ENCODE data around the gene ZNRF1. TPM values are rescaled to one million over a fixed set of nuclear protein-coding genes. Genes with fewer than 3 reads are reported as not detected.

The ZNRF1 gene
- total RNA-seq, result 7.1 and 8.8 TPM in 2 replicates

DNA sequence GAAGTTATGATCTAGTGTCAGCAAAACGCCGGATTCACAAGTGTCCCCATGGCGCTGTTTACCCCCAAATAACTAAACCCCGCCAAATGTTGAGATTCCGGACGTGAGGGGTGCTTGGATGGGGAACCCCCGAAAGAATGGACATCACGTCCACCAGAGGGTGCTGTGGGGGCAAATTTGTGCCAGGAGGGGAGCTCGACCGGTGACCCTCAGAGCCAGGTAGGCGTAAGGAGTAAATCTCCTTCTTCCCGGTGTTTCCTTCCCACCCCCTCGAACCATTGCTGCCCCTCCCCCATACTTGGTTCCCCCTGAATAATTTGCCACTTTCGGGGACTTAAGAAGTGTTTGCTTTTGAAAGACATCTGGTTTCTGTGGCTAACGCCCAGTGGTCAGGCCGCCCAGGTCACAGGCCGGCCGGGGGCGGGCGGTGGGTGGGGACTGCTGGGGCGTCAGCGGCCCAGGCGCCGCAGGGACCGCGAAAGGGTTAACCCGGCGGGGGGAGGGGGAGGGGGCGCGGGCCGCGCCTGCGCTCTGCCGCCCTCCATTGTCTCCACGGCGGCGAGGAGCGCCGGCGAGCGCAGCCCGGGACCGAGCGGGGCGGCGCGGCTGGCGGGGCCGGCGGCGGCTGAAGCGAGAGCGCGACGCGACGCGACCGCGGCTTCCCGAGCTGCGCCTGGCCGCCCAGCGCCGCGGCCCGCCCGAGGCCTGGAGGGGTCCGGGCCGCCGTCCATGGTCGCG is at the start of gene ZNRF1:
Gene ZNRF1 (plus strand): TSS at position 544 of the 738 bp plus-strand sequence. CDS start 648 bp downstream, outside the sequence.

GRCh38 chr16:74984529-74985296 is 14.1 kb upstream of the ZNRF1 start, which contains the start of gene WDR59:
WDR59 (minus strand) TSS chr16:74985123; CDS start chr16:74985017, 106 bp downstream.

DNA sequence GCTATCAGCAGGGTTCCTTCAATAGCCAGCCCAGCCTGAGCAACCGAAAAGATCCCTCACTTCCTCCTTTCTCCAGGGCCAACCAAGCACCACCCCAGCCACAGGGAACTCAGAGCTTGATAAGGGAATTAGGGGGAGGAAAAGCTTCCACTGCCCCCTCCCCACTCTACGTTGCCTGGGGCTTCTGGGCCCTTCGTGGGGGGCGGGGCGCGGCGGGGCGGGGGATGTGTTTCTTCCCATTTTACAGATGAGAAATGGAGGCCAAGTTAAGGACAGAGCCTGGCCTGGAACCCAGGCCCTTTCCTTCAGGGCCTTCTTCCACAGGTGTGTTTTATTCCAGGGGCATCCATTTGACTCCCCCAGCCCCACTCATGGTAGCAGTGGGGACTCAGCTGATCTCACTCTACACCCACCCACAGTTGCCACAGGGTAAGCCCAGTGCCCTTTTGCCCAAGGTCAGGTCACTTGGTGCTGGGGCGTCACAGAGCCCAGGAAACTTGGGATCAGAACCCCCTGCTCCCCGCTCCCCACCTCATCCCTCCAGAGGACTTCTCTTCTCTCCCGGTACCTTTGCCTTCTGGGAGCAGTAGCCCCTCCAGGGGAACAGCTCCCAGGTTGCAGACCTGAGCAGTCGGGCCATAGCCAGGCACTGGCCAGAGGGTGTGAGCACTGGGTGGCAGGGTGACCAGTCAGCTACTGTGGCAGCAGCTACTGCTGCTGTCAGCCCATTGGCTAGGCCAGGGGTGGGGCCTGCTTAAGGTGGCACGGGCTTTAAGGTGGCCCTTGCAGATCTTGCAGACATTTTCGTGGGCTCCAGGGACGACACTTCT is 117.5 kb downstream of the ZNRF1 start, which contains the start of gene LDHD:
Gene LDHD (minus strand): TSS at position 700 of the 830 bp plus-strand sequence. CDS start 60 bp downstream, at position 640.

GRCh38 chr16:75148311-75149195 is 149.7 kb downstream of the ZNRF1 start, which contains the start of gene ZFP1:
ZFP1 (plus strand) TSS chr16:75148524; CDS start chr16:75152952, 4,428 bp downstream.

Other genes with a start within 250 kb of the ZNRF1 start
- not detected in 2 replicates for gene FA2H, start 224.2 kb upstream of the ZNRF1 start, total RNA-seq
- gene WDR59, start 13.9 kb upstream of the ZNRF1 start, total RNA-seq, result 10.7 and 14.1 TPM in 2 replicates
- gene LDHD, start 117.8 kb downstream of the ZNRF1 start, total RNA-seq, result 0.26 and 0.31 TPM in 2 replicates
- gene ZFP1, start 149.5 kb downstream of the ZNRF1 start, total RNA-seq, result 10.6 and 10.7 TPM in 2 replicates
- gene CTRB2, start 208.1 kb downstream of the ZNRF1 start, total RNA-seq, result not detected in 2 replicates
- gene CTRB1, start 220.0 kb downstream of the ZNRF1 start, total RNA-seq, result not detected in 2 replicates

Data from aortic smooth muscle cell (primary cell).